Stimulated activated naive CD8-positive, alpha-beta T cell treated with anti-CD3 and anti-CD28 coated beads, Interleukin-15, Interleukin-2, amounts not matched to agents 100 ng/mL and 50 ng/mL, for 24 hours (primary cell): ENCODE data around the gene ADM2.
A peak's percentile ranks its signal among the peaks of the same experiment; 100 is the strongest.
"Not testable (repeated sequence)": the region's sequence is repeated elsewhere in the genome, so short reads cannot be mapped to it uniquely, and the experiment has no call there.

Experiments
- H3K27ac Mint-ChIP-seq: one replicate; pipeline ENCODE4 v1.8.0; 2021; ENCODE audit warnings: mild to moderate bottlenecking, mixed read lengths
- H3K27me3 Mint-ChIP-seq: one replicate; pipeline ENCODE4 v1.8.0; 2021; ENCODE audit warnings: mixed read lengths
- H3K36me3 Mint-ChIP-seq: one replicate; pipeline ENCODE4 v1.8.0; 2021; ENCODE audit warnings: low read depth, mixed read lengths
- H3K4me1 Mint-ChIP-seq: one replicate; pipeline ENCODE4 v1.8.0; 2021; ENCODE audit warnings: low read depth, mixed read lengths
- H3K4me3 Mint-ChIP-seq: one replicate; pipeline ENCODE4 v1.8.0; 2021; ENCODE audit warnings: mild to moderate bottlenecking, mixed read lengths
- H3K9me3 Mint-ChIP-seq: one replicate; pipeline ENCODE4 v1.8.0; 2021; ENCODE audit warnings: mixed read lengths

Gene ADM2

GRCh38 chr22:50533856-50534711, 52.7 kb downstream of the ADM2 start:
- Mint-ChIP-seq H3K4me3 (peak overlapping the region; percentile 92), H3K4me1 (peaks cover 53% of the 10 kb centered on the region), H3K27ac (peak overlapping the region; percentile 86)
- H3K9me3 Mint-ChIP-seq, H3K27me3 Mint-ChIP-seq, H3K36me3 Mint-ChIP-seq: not testable (repeated sequence)

GRCh38 chr22:50535113-50535512, 53.8 kb downstream of the ADM2 start:
- Mint-ChIP-seq H3K27me3 (no peaks in the 10 kb centered on the region), H3K36me3 (no peaks in the 10 kb centered on the region), H3K4me1 (peaks cover 64% of the 10 kb centered on the region), H3K27ac (no peak overlapping the region), H3K4me3 (no peak overlapping the region), H3K9me3 (no peaks in the 10 kb centered on the region)
